Measurements from ENCODE around the gene NKAIN4. TPM values are rescaled to one million over a fixed set of nuclear protein-coding genes. Genes with fewer than 3 reads are reported as not detected.

NKAIN4 gene
- total and polyA plus RNA-seq, 2 experiments from 2014 or later: 12.6 to 13.2 TPM

GRCh38 chr20:63265891-63266515 is 11.7 kb upstream of the NKAIN4 start:
- Mint-ChIP-seq H3K36me3 (ENCODE audit: low read depth) (no peaks in the 10 kb centered on the region; the same call in 2 of the 3 replicates), H3K4me1 (peaks cover 16% of the 10 kb centered on the region), H3K27me3 (ENCODE audit: insufficient read depth, low read depth, poor library complexity) (peaks cover 26% of the 10 kb centered on the region), H3K4me3 (no peak overlapping the region), H3K27ac (no peak overlapping the region), H3K9me3 (no peaks in the 10 kb centered on the region)
- Histone ChIP-seq H2AFZ (no peak overlapping the region), H3K4me1 (ENCODE audit: insufficient read depth) (no peaks in the 10 kb centered on the region), H3F3A (replicated peaks; ENCODE audit: low read depth) (no peaks in the 10 kb centered on the region), H3K27me3 (ENCODE audit: insufficient read depth) (no peaks in the 10 kb centered on the region), H3K79me2 (replicated peaks; ENCODE audit: insufficient read depth) (no peaks in the 10 kb centered on the region), H3K36me3 (ENCODE audit: insufficient read depth) (no peaks in the 10 kb centered on the region), H4K20me1 (replicated peaks; ENCODE audit: insufficient read depth) (no peaks in the 10 kb centered on the region), H3K4me2 (no peak overlapping the region), H3K27ac (ENCODE audit: low read depth) (no peak overlapping the region), H3K9me2 (ENCODE audit: insufficient read depth) (no peaks in the 10 kb centered on the region), H3K4me3 (no peak overlapping the region)
- DNase-seq (ENCODE audit: low spot score) (no peak), ATAC-seq (no peak)
- TF ChIP-seq NANOG (IDR thresholded peaks at IDR 0.05; ENCODE audit: borderline replicate concordance) (no peak), POLR2AphosphoS5 (IDR thresholded peaks at IDR 0.05; ENCODE audit: low read depth) (no peak), CREB1 (CRISPR knock-in tag; IDR thresholded peaks at IDR 0.05; ENCODE audit: low read depth) (no peak), JUNB (IDR thresholded peaks at IDR 0.05; ENCODE audit: unreplicated experiment) (no peak), EZH2phosphoT487 (IDR thresholded peaks at IDR 0.05; ENCODE audit: unreplicated experiment) (no peak), ZNF114 (CRISPR knock-in tag; IDR thresholded peaks at IDR 0.05) (no peak), STAT1 (IDR thresholded peaks at IDR 0.05; ENCODE audit: unreplicated experiment) (no peak), ZNF331 (CRISPR knock-in tag; IDR thresholded peaks at IDR 0.05; ENCODE audit: low read depth) (no peak), ETS1 (IDR thresholded peaks at IDR 0.05) (no peak), ZNF462 (CRISPR knock-in tag; IDR thresholded peaks at IDR 0.05) (no peak), EZH2 (IDR thresholded peaks at IDR 0.05; ENCODE audit: low read depth, unreplicated experiment) (no peak)
- TF ChIP-seq, protein P1, sequence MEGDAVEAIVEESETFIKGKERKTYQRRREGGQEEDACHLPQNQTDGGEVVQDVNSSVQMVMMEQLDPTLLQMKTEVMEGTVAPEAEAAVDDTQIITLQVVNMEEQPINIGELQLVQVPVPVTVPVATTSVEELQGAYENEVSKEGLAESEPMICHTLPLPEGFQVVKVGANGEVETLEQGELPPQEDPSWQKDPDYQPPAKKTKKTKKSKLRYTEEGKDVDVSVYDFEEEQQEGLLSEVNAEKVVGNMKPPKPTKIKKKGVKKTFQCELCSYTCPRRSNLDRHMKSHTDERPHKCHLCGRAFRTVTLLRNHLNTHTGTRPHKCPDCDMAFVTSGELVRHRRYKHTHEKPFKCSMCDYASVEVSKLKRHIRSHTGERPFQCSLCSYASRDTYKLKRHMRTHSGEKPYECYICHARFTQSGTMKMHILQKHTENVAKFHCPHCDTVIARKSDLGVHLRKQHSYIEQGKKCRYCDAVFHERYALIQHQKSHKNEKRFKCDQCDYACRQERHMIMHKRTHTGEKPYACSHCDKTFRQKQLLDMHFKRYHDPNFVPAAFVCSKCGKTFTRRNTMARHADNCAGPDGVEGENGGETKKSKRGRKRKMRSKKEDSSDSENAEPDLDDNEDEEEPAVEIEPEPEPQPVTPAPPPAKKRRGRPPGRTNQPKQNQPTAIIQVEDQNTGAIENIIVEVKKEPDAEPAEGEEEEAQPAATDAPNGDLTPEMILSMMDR (conservative IDR thresholded peaks at IDR 0.05; ENCODE audit: low read depth in 2 of 2): no peak
- TF ChIP-seq, protein P2, sequence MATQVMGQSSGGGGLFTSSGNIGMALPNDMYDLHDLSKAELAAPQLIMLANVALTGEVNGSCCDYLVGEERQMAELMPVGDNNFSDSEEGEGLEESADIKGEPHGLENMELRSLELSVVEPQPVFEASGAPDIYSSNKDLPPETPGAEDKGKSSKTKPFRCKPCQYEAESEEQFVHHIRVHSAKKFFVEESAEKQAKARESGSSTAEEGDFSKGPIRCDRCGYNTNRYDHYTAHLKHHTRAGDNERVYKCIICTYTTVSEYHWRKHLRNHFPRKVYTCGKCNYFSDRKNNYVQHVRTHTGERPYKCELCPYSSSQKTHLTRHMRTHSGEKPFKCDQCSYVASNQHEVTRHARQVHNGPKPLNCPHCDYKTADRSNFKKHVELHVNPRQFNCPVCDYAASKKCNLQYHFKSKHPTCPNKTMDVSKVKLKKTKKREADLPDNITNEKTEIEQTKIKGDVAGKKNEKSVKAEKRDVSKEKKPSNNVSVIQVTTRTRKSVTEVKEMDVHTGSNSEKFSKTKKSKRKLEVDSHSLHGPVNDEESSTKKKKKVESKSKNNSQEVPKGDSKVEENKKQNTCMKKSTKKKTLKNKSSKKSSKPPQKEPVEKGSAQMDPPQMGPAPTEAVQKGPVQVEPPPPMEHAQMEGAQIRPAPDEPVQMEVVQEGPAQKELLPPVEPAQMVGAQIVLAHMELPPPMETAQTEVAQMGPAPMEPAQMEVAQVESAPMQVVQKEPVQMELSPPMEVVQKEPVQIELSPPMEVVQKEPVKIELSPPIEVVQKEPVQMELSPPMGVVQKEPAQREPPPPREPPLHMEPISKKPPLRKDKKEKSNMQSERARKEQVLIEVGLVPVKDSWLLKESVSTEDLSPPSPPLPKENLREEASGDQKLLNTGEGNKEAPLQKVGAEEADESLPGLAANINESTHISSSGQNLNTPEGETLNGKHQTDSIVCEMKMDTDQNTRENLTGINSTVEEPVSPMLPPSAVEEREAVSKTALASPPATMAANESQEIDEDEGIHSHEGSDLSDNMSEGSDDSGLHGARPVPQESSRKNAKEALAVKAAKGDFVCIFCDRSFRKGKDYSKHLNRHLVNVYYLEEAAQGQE (IDR thresholded peaks at IDR 0.05; ENCODE audit: unreplicated experiment): no peak
